ENCODE data around the gene BAHD1.

The BAHD1 gene

DNA sequence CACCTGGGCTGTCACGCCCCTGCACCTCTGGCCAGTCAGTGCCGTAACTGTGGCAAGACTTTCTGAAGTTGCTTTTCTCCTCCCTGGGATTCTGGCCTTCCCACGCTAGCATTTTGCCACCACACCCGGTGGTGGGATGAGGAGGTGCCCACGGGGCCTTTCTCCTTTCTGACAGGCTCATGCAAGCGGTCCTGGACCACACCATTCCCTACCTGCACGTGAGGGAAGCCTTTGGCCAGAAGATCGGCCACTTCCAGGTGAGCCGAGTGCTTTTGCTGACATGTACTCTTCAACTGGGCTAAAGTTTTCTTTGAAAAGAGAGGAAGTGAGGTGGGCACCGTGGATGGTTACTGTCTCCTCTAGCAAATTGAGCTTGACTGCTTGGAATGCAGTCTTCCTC lies 25.5 kb upstream of the BAHD1 start:
- H3K27ac Mint-ChIP-seq: no peak overlapping the region
- no peaks in the 10 kb centered on the region for H3K27me3 Mint-ChIP-seq

DNA sequence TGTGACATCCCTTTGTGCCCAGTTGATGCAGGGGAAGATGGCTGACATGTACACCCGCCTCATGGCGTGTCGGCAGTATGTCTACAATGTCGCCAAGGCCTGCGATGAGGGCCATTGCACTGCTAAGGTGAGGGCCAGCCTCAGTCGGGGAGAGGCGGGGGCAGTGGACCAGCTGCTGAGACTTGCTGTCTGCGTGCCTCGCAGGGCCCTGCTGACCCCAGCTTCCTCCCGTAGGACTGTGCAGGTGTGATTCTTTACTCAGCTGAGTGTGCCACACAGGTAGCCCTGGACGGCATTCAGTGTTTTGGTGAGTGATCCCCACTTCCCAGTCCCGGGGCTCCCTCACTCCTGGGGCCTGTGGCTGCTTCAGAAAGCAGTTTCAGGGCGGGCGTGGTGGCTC lies 24.7 kb upstream of the BAHD1 start:
- Mint-ChIP-seq H3K4me3 (no peak overlapping the region), H3K36me3 (peaks cover 30 to 53% of the 10 kb centered on the region in 2 donors), H3K27me3 (no peaks in the 10 kb centered on the region), H3K27ac (no peak overlapping the region), H3K4me1 (peaks cover 0 to under 1% of the 10 kb centered on the region in 2 donors), H3K9me3 (no peaks in the 10 kb centered on the region)
- ATAC-seq (replicated peaks): no peak
- no peak for DNase-seq

More for the DNA sequence above, 25.5 kb upstream of the BAHD1 start:
- DNase-seq: no peak
- H3K36me3 Mint-ChIP-seq: peaks cover 37 to 61% of the 10 kb centered on the region in 2 donors
- ATAC-seq (replicated peaks): no peak
- H3K4me3 Mint-ChIP-seq: no peak overlapping the region
- no peaks in the 10 kb centered on the region for H3K9me3 Mint-ChIP-seq
- H3K4me1 Mint-ChIP-seq: peaks cover 3 to 5% of the 10 kb centered on the region in 2 donors

DNA sequence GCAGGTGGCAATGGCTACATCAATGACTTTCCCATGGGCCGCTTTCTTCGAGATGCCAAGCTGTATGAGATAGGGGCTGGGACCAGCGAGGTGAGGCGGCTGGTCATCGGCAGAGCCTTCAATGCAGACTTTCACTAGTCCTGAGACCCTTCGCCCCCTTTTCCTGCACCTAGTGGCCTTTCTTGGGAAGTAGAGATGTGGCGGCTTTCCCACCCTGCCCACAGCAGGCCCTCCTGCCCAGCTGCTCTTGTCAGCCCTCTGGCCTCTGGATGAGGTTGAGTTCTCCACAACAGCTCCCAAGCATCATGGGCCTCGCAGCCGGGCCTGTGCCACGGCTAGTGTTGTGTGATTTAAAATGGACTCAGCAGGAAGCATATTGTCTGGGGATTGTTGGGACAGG lies 22.6 kb upstream of the BAHD1 start:
- Mint-ChIP-seq H3K4me3 (no peak overlapping the region), H3K27me3 (no peaks in the 10 kb centered on the region), H3K4me1 (no peaks in the 10 kb centered on the region), H3K36me3 (peaks cover 16 to 35% of the 10 kb centered on the region in 2 donors), H3K9me3 (no peaks in the 10 kb centered on the region), H3K27ac (no peak overlapping the region)
- ATAC-seq (replicated peaks) (no peak), DNase-seq (no peak)

DNA sequence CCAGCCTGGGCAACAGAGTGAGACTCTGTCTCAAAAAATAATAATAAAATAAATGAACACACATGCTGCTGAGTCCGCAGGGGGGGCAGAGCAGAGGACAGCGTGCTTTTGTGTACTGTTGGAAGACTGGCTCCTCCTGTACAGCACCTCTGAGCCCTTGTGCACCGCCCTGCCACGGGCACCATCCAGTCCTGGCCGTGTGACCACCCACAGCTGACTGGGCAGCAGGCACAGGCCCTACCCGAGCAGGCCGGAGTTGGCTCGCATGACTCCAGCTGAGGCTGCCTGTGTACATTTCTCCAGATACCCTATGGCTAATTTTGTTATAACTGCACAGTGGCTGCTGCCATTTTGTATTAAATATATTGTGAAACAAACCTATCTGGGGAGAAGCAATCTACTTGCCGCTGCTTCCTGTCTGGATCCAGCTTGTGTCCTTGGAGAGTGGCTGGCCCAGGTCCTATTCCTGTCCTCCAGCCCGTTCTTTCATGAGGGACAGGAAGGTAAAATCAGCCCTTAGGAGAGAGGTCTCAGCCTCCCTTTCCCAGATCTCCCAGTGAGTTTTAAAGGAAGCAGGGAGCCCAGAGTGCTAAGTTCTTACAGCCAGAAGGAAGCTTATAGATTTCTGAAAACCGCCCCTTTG lies 20.6 kb upstream of the BAHD1 start:
- DNase-seq: no peak
- peaks cover 5 to 18% of the 10 kb centered on the region in 2 donors for H3K36me3 Mint-ChIP-seq
- no peak for ATAC-seq (replicated peaks)
- H3K4me3 Mint-ChIP-seq: no peak overlapping the region
- H3K4me1 Mint-ChIP-seq: no peaks in the 10 kb centered on the region
- no peaks in the 10 kb centered on the region for H3K27me3 Mint-ChIP-seq
- H3K9me3 Mint-ChIP-seq: no peaks in the 10 kb centered on the region
- H3K27ac Mint-ChIP-seq: no peak overlapping the region

DNA sequence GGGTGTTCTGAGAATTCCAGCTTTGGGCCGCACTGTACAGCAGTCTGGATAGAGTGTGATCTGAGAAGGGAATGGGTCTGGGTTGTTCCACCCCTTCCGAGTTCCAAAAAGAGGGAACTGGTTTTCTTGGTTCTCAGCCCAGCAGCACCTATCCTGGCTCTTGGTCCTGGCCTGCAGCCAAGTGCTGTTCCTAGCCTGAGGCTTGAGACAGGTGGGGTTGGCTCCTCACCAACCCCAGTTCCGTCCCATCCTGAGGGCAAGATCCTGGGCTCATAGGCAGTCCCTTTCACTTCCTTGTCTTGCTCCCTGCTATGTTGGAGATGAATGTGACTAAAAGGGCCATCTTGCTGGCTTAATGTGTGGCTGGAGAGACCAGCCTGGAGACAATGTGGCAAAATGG lies 20.0 kb upstream of the BAHD1 start:
- H3K9me3 Mint-ChIP-seq: no peaks in the 10 kb centered on the region
- peak overlapping the region; percentile 65 for H3K27ac Mint-ChIP-seq
- no peaks in the 10 kb centered on the region for H3K27me3 Mint-ChIP-seq
- no peak overlapping the region for H3K4me3 Mint-ChIP-seq
- DNase-seq: no peak
- ATAC-seq (replicated peaks): no peak
- peaks cover 1 to 12% of the 10 kb centered on the region in 2 donors for H3K36me3 Mint-ChIP-seq
- no peaks in the 10 kb centered on the region for H3K4me1 Mint-ChIP-seq

DNA sequence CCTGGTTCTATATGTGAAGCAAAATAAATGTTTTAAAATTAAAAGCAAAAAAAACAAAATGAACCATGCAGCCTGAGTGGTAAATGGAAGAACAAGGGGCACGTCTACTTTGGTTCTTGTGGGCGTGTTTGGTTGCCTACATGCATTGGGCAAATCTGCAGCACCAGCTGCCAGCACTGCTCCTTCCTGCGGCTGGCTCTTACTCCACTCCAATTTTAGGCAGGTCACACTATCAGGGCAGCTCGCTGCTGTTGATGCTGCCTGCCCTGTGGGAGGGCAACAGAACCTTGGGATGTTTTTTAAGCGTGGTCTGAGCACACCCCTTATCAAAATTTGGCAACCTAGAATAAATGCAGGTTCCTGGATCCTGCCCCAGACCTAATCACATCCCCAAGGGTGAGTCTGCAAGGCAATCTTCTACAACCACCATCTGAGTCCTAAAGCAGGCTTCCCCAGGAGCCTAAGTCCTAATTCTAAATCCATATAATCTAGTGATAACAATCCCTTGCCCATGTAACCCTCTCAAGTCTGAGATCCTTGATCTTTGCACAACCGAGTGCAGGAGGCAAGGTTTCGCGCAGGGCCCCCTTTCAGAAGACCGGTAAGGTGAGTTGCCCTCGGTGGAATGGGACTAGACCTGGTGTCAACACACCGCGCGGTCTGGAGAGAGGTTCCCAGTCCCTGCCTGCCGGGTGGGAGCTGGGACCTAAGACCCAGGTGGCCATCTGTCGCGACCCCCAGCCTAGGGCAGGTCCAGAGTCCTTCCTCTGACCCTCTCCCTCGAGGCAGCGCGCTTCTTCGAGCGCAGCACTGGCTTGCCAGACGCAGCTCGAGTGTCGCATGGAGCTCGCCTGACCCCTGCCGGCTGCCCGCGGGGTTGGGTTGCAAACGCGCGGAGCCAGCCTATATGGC lies 19.3 kb upstream of the BAHD1 start:
- ATAC-seq (replicated peaks): peak; percentile 97 to 99
- peak; percentile 66 for DNase-seq
- H3K27ac Mint-ChIP-seq: peak overlapping the region; percentile 3

DNA sequence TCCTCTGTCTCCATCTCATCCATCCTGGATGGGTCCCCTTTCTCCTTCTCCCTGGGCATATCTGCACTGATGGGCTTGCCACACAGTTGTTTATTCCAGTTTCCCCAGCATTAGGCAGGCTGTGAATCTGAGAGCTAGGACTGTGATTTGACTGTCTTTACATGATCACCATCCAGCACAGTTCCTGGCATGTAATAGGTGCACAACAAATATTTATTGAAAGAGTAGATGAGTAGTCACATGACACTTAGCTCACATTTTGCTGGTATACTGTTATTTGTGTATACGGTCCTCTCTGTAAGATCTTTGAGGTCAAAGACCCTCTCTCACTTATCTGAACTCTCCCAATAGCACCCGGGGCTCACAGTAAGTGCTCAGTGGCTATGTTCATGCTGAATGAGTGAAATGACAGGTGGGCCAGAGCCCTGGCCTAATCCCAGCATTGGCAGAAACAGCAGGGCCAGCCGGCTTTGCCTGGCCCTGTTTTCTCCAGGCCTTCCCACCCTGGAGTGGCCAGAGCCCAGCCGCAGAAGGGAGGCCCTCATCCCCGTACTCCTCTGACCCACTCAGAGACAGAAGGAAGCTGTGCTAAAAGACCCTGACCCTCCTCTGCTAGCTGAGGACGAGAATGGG lies 16.2 kb upstream of the BAHD1 start:
- Mint-ChIP-seq H3K27me3 (no peaks in the 10 kb centered on the region), H3K9me3 (no peaks in the 10 kb centered on the region), H3K4me3 (no peak overlapping the region), H3K27ac (no peak overlapping the region), H3K36me3 (peaks cover 0 to 5% of the 10 kb centered on the region in 2 donors), H3K4me1 (no peaks in the 10 kb centered on the region)
- ATAC-seq (replicated peaks) (no peak), DNase-seq (no peak)

More for the DNA sequence above, 19.3 kb upstream of the BAHD1 start:
- Mint-ChIP-seq H3K4me1 (no peaks in the 10 kb centered on the region), H3K27me3 (no peaks in the 10 kb centered on the region), H3K4me3 (no peak overlapping the region), H3K9me3 (no peaks in the 10 kb centered on the region), H3K36me3 (peaks cover 0 to 10% of the 10 kb centered on the region in 2 donors)

DNA sequence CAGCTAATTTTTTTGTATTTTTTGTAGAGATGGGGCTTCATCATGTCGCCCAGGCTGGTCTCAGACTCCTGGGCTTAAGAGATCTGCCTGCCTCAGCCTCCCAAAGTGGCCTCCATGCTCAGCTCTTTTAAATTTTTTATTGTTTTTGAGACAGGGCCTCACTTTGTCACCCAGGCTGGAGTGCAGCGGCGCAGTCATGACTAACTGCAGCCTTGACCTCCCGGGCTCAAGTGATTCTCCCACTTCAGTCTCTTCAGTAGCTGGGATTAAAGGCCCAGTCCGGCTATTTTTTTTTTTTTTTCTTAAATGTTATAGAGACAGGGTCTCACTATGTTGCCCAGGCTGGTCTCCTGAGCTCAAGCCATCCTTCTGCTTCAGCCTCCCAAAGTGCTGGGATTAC lies 15.1 kb upstream of the BAHD1 start:
- Mint-ChIP-seq H3K36me3 (peaks cover 0 to 5% of the 10 kb centered on the region in 2 donors), H3K4me3 (no peak overlapping the region), H3K4me1 (no peaks in the 10 kb centered on the region), H3K9me3 (no peaks in the 10 kb centered on the region), H3K27me3 (no peaks in the 10 kb centered on the region), H3K27ac (no peak overlapping the region)
- DNase-seq (no peak), ATAC-seq (replicated peaks) (no peak)

DNA sequence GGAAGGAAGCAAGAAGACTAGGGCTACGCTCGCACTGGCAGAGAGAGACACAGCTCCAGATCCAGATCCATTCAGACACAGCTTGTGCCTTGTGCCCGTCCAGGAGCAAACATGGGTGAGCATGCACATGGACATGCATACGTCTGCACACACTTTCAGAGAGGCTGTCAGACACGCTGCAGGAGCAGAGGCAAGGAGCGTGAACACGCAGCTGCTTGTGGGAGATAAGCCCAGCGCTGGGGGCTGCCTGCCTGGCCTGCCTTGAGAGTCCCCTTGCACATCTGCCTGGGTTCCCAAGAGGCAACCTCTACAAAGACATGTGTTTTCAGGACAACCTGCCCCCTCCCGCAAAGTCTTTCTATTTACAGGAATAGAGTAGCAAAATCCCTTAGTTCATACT lies 13.6 kb upstream of the BAHD1 start:
- Mint-ChIP-seq H3K27ac (no peak overlapping the region), H3K4me1 (no peaks in the 10 kb centered on the region), H3K27me3 (no peaks in the 10 kb centered on the region), H3K4me3 (no peak overlapping the region), H3K36me3 (peaks cover 0 to 5% of the 10 kb centered on the region in 2 donors), H3K9me3 (no peaks in the 10 kb centered on the region)
- DNase-seq (no peak), ATAC-seq (replicated peaks) (no peak)

DNA sequence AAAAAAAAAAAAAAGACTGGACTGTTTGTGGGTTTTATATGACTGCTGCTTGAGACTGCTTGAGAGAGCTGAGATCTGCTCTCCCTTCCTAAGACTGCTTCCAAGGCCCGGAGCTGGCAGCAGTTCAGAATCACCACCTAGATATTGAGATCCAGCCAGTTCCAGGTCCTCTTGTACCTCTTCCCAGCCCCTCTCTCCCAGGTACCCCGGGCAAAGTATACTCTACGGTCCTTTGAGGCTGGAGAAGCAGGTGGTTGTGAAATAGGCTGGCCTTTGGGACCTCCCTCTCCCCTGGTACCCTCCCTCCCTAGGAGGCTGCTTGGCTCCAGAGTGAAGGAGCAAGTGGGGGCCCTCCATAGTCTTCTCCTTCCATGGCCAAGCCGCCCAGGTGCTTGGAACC lies 12.6 kb upstream of the BAHD1 start:
- no peak for ATAC-seq (replicated peaks)
- Mint-ChIP-seq H3K4me3 (no peak overlapping the region), H3K27me3 (no peaks in the 10 kb centered on the region), H3K27ac (no peak overlapping the region), H3K36me3 (peaks cover 0 to 5% of the 10 kb centered on the region in 2 donors), H3K4me1 (no peaks in the 10 kb centered on the region), H3K9me3 (no peaks in the 10 kb centered on the region)
- DNase-seq: no peak

DNA sequence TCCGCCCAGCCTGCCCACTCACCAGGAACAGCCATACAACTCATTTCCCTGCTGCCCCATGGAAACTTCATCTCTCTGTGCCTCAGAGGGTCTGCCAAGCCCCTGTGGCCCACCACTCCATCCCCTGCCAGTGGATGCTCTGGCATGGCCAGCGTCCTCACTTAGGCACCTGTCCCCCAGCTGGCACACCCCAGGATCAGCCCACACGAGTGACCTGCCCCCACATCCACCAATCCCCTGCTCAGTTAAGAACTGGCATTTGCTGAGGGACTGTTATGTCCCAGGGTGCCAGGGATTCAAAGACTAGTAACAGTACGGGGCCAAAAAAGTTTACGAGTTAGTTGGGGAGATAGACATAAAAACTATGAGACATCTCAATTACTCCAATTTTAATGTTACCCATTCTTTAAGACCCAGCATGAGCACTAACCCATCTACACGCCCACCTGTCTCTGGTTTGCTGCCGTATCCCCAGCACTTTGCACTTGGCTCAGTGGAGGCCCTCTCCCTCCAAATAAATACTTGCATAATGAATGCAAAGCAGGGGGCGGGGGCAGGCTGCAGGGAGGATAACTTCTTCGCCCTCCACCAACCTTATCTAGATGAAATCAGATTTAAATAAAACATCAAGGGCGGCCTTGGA lies 11.6 kb upstream of the BAHD1 start:
- no peaks in the 10 kb centered on the region for H3K9me3 Mint-ChIP-seq
- DNase-seq: no peak
- H3K4me3 Mint-ChIP-seq: no peak overlapping the region
- no peaks in the 10 kb centered on the region for H3K27me3 Mint-ChIP-seq
- peaks cover 0 to 5% of the 10 kb centered on the region in 2 donors for H3K36me3 Mint-ChIP-seq
- H3K4me1 Mint-ChIP-seq: no peaks in the 10 kb centered on the region
- H3K27ac Mint-ChIP-seq: no peak overlapping the region
- ATAC-seq (replicated peaks): no peak

DNA sequence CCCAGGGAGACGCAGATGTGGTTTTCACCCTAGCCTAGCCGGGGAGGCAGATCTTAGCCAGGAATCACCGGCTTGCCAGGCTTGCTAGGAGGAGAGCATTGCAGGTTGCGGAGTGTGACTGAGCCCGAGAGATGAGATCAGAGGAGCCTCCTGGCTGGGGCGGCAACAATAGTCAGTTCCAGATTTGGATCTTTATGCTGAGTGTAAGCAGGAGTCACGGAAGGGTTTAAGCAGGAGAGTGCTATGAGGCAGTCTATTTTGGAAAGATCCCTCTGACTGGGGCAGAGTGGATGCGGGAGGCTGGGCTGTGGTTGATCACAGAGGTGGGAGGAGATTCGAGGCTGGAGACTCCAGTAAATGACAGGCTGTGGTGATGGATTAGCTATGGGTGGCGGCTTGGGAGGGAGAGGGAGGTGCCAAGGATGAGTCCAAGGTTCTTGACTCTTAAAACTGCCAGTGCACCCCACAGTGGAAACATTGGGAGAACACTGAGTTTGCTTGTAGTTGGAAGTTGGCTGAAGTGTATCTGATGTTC lies 10.4 kb upstream of the BAHD1 start:
- Mint-ChIP-seq H3K27ac (no peak overlapping the region), H3K36me3 (peaks cover 0 to 5% of the 10 kb centered on the region in 2 donors), H3K4me1 (no peaks in the 10 kb centered on the region), H3K9me3 (no peaks in the 10 kb centered on the region), H3K4me3 (no peak overlapping the region), H3K27me3 (peaks cover 0 to 3% of the 10 kb centered on the region in 2 donors)
- no peak for ATAC-seq (replicated peaks)
- no peak for DNase-seq

DNA sequence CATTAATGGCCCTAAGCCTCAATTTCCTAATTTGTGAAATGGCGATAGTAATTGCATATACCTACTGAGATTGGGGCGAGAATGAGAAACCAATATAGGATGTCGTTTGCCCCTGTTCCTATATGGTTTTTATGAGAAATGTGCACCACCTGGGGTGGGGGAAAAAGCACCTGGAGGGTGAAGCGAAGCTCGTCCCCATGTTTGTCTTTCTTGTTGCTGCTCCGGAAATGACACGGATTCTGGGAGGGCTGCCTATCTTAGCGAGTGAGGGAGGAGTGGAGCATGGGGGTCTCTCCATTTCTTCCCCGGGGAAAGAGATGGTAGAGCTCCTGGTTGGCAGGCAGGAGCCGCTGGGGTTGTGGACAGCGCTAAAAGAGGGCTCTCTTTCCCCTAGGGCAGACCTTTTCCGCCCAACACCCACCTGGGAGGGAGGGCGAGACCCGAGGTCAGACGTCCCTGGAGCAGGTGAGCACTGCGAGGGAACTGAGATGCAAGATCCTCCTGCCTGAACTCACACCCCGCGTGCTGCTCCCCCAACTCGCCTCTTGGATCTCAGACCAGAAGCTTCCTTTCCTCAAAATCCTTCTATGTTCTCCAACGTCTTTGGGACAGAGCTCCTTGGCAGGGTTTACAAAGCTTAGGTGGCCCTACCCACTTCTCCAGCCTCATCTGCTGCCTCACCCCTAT lies 5.6 kb upstream of the BAHD1 start:
- H3K4me3 Mint-ChIP-seq: no peak overlapping the region
- no peaks in the 10 kb centered on the region for H3K36me3 Mint-ChIP-seq
- H3K27ac Mint-ChIP-seq: no peak overlapping the region
- H3K4me1 Mint-ChIP-seq: peaks cover 32 to 44% of the 10 kb centered on the region in 2 donors
- no peaks in the 10 kb centered on the region for H3K9me3 Mint-ChIP-seq
- no peak for ATAC-seq (replicated peaks)
- H3K27me3 Mint-ChIP-seq: peaks cover 45 to 46% of the 10 kb centered on the region in 2 donors
- DNase-seq: no peak
